Measurements from ENCODE around the gene ELFN2.
"Not testable (repeated sequence)": the region's sequence is repeated elsewhere in the genome, so short reads cannot be mapped to it uniquely, and the experiment has no call there.

Gene ELFN2

DNA sequence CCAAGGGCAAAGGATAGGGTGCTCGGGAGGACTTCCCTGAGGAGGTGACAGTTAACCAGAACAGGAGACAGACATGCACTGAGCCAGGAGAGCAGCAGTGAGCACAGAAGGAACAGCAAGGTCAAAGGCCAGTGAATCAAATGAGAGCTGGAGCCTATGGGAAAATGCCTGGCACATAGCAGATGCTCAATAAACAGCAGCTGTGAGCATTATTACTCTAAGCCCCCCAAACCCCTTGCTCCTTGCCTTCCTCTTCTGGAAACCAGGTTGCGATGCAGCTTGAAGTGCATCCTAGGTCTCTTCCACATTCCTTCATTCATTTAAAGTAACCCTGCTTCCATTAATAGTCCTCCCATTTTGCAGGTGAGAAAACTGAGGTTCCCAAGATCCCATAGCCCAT lies 13.0 kb downstream of the ELFN2 start:
- no peak overlapping the region for H3K4me3 ChIP-seq (ENCODE audit: low read depth, low read length)
- no peak for DNase-seq (ENCODE audit: low read depth)

DNA sequence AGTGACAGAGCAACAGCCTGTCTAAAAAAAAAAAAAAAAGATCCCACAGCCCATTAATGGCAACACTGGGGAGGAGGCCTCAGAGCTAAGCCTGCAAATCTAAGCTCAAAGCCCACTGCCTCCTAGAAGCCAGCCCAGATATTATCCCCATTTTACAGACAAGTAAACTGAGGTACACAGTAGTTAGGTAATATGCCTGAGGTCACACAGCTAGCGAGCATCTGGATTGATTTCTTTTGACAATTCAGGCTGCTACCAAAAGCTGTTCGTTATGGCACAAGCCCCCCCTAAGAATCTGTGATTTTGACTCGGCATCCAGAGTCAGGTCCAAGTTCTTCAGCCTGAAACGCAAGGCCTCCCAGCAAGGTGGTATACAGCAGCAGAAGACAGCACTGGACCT lies 13.7 kb downstream of the ELFN2 start:
- H3K4me3 ChIP-seq (ENCODE audit: low read depth, low read length) = no peak overlapping the region
- DNase-seq (ENCODE audit: low read depth) = no peak

DNA sequence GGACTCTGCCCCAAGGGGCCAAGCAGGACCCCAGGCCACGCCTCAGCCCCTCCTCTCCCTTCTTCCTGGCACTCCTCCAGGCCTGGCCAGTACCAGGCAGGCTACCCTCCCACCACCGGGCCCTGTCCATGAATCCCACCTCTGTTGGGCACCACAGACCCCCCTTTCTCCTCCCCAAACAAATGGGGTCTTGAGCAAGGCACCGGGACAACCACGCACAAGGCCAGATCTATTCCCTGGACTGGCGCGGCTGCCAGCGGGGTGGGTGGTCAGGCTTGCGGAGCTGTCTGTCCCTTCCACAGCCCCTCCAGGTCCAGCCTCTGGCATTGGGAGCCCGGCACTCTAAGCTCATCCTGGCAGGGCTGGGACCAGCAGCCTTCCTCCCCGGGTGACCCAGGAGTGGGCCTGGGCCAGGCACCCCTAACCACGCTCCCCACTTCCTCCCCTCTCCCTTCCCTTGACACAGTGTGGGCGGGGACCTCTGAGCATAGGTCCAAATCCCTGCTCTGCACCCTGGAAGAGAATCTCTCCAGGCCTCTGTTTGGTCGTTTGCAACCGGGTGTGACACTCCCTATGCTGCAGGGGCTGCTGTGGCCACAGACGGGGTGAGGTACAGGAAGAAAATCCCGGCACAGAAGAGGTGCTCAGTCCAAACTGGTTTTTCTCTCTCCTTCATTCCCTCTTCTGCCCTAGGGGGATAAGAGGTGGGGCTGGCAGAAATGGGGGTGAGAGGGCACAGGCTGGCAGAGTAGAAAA lies 14.6 kb downstream of the ELFN2 start:
- DNase-seq (ENCODE audit: low read depth) = no peak
- no peak overlapping the region for H3K4me3 ChIP-seq (ENCODE audit: low read depth, low read length)

DNA sequence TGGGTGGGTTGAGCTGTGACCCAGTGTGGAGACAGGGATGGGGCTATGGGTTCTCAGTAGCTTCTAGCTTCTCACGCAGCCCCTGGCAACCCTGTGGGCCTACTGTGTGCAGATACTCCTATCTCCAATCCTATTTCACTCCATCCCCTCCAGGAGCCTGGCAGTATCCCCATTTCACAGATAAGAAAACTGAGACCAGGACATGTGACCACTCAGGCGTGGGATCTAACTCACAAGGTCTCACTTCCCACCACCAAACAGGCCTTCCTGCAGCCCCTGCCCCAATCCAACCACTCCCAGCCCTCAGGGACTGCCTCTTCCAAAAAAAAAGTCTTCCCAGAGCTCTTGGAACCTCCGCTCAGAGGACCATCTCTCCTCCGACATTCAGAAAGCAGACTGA lies 15.6 kb downstream of the ELFN2 start:
- H3K4me3 ChIP-seq (ENCODE audit: low read depth, low read length) = no peak overlapping the region

DNA sequence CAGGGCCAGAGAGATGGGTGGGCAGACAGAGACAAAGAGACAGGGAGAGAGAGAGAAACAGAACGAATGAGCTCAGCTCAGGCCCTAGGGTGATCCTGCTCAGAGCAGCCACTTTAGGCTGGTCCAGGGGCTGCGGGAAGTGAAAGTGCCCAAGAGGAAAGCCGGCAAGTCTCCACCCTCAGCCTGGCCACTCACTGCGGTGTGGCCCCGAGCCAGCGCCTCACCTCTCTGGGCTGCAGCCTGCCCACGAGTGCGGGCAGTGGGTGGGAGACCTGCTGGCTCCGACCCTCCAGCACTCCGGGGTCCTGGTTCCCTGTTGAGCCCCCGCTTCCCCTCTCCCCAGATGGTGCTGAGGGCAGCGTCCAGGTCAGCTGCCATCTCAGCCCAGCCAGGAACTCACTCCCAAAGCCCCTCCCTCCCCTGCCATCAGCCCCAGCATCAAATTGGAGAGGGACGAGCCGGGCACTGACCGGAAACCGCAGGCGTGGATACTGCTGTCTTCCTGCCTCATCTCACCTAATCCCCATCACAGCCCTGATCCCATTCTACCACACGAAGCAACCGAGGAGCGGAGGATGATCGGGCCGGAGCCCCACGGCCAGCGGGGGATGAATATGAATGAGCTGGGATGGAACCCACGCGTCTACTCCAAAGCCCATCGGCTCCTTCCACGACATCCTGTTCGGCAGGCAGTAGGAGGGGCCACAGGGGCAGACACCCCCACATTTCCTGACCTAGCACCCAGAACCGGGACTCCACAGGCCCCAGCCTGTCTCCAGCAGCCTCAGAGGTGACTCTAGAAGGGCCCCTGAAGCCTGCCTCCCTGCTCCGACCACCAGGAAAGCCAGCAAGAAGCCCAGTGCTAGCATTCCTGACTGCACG lies 16.9 kb downstream of the ELFN2 start:
- no peak for DNase-seq (ENCODE audit: low read depth)
- no peak overlapping the region for H3K4me3 ChIP-seq (ENCODE audit: low read depth, low read length)

More for the DNA sequence above, 15.6 kb downstream of the ELFN2 start:
- no peak for DNase-seq (ENCODE audit: low read depth)

DNA sequence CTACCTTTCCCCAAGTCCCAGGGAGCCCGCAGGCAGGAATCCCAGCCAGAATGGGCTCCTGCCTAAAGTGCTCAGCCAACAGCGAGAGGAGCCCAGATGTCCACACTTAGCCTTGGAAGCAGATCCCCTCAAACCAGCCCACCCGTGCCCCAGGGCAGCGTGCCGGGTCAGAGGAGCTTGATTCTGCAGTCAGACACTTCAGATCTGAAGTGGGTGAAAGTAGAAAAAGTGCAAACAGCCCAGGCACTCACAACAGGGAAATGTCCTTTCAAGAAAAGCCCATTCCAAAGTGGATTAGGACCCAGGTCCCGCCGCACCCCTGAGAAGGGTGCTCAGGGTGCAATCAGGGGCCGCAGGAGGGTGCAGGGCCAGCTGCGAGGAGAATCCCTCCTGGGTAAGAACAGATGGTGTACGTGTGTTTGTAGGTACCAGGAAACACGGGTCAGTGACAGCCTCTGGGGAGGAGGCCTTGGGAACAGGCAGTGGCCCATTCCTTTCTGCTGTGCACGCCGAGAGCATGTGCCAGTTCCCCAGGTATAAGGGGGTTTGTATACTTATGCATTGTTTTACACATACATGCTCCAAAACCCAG lies 17.7 kb downstream of the ELFN2 start:
- no peak for DNase-seq (ENCODE audit: low read depth)

DNA sequence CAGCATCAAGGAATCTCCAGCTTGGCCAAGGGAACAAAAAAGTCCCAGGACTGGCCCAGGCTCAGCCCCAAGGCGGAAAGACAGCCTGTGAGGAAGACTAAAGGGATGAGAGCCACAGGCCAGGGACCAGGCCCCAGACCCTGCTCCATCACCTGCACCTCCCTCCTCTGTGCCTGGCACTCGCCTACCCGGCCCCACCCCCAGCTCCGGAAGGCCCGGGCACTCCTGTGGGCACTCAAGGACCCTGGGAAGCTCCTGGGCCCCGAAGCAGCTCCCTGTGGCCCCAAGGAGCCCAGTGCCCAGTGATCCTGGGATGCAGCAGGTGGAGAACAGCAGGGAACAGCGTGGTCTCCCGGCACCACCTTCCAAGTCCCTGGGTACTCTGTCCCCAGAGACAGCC lies 18.2 kb downstream of the ELFN2 start:
- no peak overlapping the region for H3K4me3 ChIP-seq (ENCODE audit: low read depth, low read length)
- no peak for DNase-seq (ENCODE audit: low read depth)

More for the DNA sequence above, 17.7 kb downstream of the ELFN2 start:
- no peak overlapping the region for H3K4me3 ChIP-seq (ENCODE audit: low read depth, low read length)

DNA sequence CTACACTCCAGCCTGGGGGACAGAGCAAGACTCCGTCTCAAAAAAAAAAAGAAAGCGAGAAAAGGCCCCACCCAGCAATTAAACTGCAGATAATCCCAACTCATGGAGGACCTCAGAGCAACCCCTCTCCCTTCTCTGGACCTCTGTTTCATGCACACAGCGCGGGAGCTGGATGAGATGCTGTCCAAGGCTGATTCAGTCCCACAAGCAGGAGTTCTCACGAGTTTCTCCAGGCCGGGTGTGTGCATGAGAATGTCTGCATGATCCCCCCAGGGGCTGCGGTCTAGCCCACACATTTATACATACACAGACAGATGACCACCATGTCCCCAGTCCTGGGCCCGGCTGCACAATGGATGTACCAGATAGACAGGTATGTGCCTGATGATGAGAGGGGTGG lies 19.4 kb downstream of the ELFN2 start:
- no peak overlapping the region for H3K4me3 ChIP-seq (ENCODE audit: low read depth, low read length)
- no peak for DNase-seq (ENCODE audit: low read depth)

DNA sequence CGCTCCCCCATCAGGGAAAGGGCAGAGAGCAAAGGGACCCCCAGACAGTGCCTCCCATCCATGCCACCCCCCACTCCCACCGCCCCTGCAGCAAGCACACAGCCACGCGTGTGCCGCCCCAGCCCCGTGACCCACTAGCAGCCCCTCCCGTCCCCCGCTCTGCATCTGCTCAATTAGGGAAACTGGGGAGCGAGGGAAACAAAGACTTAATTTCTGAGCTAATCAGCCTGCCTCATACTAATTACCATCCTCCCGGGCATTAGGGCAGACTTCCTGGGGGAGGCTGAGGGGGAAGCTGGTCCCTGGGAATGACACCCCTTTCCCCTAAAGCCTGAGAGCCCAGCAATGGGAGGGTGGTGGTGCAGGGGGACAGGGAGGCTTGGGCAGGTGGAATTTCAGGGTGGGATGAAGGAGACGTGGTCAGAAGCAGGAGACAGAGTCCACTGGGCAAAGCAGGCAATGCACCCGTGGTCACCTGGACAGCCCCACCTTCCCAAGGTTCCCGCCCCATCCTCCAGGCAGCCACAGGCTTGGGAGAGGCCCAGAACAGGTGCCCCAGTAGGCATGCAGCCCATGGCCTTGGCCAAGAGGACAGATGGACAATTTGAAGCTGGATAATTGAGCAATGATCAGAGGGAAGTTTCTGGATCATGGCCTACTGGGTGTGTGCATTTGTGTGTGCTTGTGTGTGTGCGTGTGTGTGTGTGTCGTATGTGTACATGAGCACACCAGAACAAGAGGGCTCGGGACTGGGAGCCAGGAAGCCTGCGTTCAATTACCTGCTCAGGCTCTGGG lies 20.6 kb downstream of the ELFN2 start:
- H3K4me3 ChIP-seq (ENCODE audit: low read depth, low read length) = no peak overlapping the region
- DNase-seq (ENCODE audit: low read depth) = no peak

DNA sequence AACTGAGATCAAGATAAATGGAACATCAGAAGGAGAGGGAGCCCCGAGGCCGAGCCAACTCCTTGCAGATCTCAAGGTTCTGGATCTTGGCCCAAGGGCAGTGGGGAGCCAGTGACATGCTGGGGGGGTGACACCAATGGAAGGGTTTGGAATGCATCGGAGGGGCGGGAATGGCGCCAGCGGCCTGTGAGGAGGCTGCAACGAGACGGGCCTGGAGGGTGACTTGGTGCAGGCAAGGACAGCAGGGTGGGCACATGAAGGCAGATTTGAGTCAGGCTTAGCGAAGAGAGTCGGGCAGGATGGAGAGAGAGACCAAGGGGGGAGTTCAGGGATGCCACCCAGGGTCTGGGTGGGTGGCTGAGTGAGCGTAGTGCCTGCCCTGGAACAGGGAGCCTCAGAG lies 23.2 kb downstream of the ELFN2 start:
- no peak overlapping the region for H3K4me3 ChIP-seq (ENCODE audit: low read depth, low read length)
- no peak for DNase-seq (ENCODE audit: low read depth)

DNA sequence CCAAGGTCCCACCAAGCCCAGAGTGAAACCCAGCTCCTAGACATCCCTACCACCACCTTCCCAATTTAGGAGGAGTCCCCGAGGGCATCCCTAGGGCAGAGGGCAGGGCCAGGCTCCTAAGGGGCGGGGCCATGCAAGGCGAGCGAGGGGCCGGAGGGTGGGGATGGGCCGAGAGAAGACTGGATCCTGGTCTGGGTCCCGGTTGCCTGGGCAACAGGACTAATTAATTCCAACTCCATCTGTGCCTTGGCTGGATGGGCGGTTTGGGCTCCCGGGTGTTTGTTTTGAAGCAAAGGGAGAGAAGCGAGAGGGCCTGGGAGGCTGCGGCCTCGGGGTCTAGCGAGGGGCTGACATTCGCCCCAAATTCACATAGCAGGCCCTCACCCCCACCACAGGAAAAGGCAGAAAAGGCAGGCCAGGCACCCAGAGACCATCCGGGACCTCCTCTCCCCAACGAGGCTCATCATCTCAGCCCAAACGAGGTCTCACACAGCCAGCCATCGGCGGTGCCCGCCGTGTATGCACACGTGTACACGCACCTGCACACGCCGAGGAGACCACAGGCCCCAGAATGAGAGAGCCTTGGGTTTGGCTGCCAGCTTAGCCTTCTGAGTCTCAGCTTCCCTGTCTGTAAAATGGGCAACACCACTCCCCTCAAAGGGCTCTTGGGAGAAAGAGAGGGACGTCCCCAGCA lies 23.9 kb downstream of the ELFN2 start:
- no peak for DNase-seq (ENCODE audit: low read depth)
- no peak overlapping the region for H3K4me3 ChIP-seq (ENCODE audit: low read depth, low read length)

DNA sequence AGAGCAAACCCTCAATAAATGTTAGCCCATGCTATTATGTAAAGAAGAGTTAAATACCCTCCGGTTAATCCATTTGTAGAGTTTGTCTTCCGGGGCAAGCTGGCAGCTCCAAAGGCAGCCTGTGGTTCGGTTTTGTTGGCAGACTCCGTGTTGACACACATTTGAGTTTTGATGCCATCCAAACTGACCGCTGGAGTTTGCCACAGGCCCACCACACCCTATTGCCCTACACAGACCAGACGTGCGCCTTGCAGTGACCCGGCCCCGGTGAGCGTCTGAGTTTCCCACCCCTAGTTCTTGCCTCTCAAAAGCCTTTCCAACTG lies 25.1 kb downstream of the ELFN2 start:
- no peak for DNase-seq (ENCODE audit: low read depth)
- no peak overlapping the region for H3K4me3 ChIP-seq (ENCODE audit: low read depth, low read length)

DNA sequence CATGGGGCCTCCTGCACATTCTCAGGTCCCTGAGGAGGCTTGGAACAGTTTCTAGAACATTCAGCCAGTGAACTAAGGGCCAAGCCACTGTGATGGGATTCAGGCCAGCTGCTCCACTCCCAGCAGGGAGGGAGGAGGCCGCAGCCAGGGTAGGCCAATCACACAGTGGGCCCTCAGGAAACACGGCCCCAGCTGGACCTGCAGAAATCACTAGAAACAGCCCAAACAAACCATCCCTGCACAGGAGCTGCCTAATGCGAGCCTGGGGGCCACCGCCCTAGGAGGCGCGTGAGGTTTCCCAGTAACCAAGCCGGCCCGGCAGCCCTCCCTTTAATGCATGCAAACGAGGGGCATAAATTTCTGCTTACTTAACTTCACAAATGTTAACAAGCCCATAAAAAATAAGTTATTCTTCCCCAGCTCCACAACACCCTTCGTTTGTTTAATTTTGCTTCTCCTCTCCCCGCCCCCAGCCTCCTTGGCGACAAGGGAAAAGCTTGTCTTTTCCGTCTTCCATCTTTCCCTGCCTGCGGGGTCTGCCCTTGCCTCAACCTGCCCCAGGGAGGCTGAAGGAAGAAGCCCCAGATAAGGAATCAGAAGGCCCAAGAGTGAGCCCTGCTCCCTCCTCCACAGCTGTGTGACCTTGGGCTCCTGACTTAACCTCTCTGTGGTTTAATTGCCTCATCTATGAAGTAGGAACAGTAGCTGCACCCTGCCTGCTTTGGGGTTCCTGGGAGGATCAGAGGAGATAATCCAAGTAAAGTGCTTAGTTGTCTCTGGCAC lies 25.7 kb downstream of the ELFN2 start:
- H3K4me3 ChIP-seq (ENCODE audit: low read depth, low read length) = no peak overlapping the region
- DNase-seq (ENCODE audit: low read depth) = peak; percentile 31

DNA sequence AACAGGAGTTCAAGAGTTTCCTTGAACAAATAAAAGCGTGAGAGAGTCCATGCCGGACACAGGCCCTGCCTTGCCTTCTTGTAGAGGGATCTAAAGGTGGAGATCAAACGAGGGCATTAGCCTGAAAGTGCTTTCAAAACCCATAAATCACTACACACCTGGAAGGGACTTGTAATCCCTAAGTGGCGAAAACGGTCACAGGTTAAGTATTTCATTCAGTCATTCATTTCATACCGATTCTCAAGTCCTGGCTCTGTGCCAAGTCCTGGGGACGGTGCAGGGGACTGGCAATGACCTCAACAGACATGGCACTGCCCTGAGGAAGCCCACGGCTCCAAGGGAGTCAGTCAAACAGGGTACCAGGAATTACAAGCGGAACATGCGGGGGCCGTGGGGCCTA lies 26.6 kb downstream of the ELFN2 start:
- H3K4me3 ChIP-seq (ENCODE audit: low read depth, low read length) = no peak overlapping the region
- no peak for DNase-seq (ENCODE audit: low read depth)

DNA sequence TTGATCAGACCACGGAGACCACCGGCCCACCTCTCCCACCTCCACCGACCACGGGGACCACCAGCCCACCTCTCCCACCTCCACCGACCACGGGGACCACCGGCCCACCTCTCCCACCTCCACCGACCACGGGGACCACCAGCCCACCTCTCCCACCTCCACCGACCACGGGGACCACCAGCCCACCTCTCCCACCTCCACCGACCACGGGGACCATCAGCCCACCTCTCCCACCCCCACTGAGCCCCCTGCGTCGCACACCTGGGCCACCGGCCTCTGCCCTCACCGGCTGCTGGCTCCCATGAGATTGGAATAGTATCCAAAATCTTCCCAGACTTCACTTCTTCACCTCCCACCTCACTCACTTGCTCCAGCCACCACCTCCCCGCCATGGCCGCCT lies 27.8 kb downstream of the ELFN2 start:
- not testable (repeated sequence) for H3K4me3 ChIP-seq (ENCODE audit: low read depth, low read length); DNase-seq (ENCODE audit: low read depth)

DNA sequence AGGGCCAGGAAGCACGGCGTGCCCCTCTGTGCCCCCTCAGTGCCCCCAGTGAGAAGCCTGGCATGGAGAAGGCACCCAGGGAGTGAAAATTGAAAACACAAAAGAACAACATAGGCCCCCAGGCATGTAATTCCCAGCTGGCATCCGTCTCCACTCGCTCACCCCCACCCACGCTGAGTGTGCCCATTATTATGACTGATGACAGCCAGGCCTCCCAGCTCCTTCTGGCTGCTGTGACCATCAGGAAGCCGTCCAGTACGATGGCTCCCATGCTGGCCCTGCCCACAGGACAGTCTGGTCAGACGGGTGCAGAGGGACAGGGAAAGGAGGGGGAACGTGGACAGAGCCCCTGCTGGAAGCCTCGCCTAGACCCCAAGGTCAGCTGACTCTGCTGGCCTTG lies 30.1 kb downstream of the ELFN2 start:
- no peak overlapping the region for H3K4me3 ChIP-seq (ENCODE audit: low read depth, low read length)
- no peak for DNase-seq (ENCODE audit: low read depth)

DNA sequence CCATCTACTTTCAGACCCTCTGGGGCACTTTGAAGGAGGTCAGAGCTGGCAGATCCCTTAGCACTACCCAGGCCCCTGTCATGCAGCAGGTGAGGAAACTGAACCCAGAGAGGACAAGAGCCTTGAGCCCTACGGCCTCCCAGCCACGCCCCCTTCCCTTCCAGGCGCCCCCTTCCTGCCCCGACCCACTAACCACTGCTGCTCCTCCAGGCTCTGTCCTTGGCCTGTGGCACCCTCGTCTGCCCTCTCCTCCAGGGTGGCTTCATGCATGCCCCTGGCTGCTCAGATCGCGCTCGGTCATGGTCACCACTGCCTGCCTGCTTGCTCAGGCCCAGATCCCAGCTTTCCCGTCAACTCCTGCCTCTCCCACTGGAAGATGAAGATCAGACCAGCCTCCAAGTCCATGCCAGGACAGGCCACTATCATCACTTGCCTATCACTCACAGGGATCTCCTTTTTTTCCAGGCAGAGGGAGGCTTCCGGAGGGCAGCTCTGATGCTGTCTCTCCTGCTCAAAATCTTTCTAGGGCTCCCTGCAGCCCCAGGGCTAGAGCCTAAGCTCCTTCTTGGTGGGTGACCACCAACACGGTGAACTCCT lies 30.7 kb downstream of the ELFN2 start:
- no peak for DNase-seq (ENCODE audit: low read depth)
- H3K4me3 ChIP-seq (ENCODE audit: low read depth, low read length) = no peak overlapping the region

DNA sequence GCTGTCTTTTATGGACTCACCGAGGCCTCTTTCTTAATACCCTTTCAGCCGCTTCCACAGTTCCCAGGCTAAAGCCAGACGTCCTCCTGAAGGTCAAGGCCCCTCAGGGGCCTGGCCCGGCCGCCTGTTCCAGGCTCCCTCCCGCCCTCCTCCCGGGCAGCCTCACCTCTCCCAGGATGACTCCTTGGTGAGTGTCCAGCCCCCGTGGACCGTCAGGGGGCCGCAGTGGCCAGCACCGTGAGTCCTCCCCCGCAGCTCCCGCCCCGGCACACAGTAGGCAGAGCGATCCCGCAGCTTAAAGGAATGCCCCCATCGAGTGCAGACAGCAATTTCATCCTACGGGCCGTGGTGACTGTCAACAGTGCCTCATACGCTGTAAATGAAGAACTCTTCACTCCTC lies 32.9 kb downstream of the ELFN2 start:
- H3K4me3 ChIP-seq (ENCODE audit: low read depth, low read length) = no peak overlapping the region
- no peak for DNase-seq (ENCODE audit: low read depth)

All from skeletal muscle cell (primary cell).